H9 (cell line): ENCODE measurements around the gene TPRG1. TPM values are rescaled to one million over a fixed set of nuclear protein-coding genes. Genes with fewer than 3 reads are reported as not detected.

Experiments used
- DNase-seq: peaks from one replicate; pipeline ENCODE4 v3.0.0-alpha.2; 2017
- H2AFZ ChIP-seq: one replicate; pipeline ENCODE4 v1.6.1; 2013; ENCODE audit warnings: mild to moderate bottlenecking, low read length, control low read depth, moderate library complexity
- H2AK5ac ChIP-seq: 2 replicates; pipeline ENCODE4 v1.6.1; 2013; ENCODE audit warnings: low read length, control low read depth, mixed read lengths; ENCODE audit not compliant: insufficient read length
- H2BK120ac ChIP-seq: one replicate; pipeline ENCODE4 v1.6.1; 2013; ENCODE audit warnings: low read depth, mild to moderate bottlenecking, low read length, control low read depth, inconsistent platforms; ENCODE audit not compliant: poor library complexity, severe bottlenecking
- H2BK12ac ChIP-seq: 2 replicates; pipeline ENCODE4 v1.6.1; 2013; ENCODE audit warnings: low read length, control low read depth, mixed read lengths, low read depth; ENCODE audit not compliant: insufficient read length
- H2BK15ac ChIP-seq: 2 replicates; pipeline ENCODE4 v1.6.1; 2013; ENCODE audit warnings: low read depth, low read length, control low read depth
- H2BK20ac ChIP-seq: one replicate; pipeline ENCODE4 v1.6.1; 2013; ENCODE audit warnings: low read depth, mild to moderate bottlenecking, low read length, control low read depth, inconsistent platforms; ENCODE audit not compliant: poor library complexity, severe bottlenecking
- H2BK5ac ChIP-seq: 2 replicates; pipeline ENCODE4 v1.6.1; 2013; ENCODE audit warnings: low read length, control low read depth, mixed read lengths; ENCODE audit not compliant: insufficient read length
- H3K14ac ChIP-seq: 2 replicates; pipeline ENCODE4 v1.6.1; 2013; ENCODE audit warnings: low read length, control low read depth; ENCODE audit not compliant: insufficient read depth
- H3K18ac ChIP-seq: 2 replicates; pipeline ENCODE4 v1.6.1; 2013; ENCODE audit warnings: low read depth, mild to moderate bottlenecking, mixed read lengths, low read length, control low read depth; ENCODE audit not compliant: insufficient read length
- H3K23ac ChIP-seq: 2 replicates; pipeline ENCODE4 v1.6.1; 2013; ENCODE audit warnings: low read length, control low read depth, mixed read lengths, low read depth; ENCODE audit not compliant: insufficient read length
- H3K23me2 ChIP-seq: 2 replicates; pipeline ENCODE4 v1.6.1; 2013; ENCODE audit warnings: low read depth, mild to moderate bottlenecking, mixed read lengths, low read length, control low read depth; ENCODE audit not compliant: insufficient read length, poor library complexity, severe bottlenecking
- H3K27ac ChIP-seq: 2 replicates; pipeline ENCODE4 v1.5.1; 2013; ENCODE audit warnings: low read length, control low read depth, mixed read lengths, low read depth; ENCODE audit not compliant: insufficient read length
- H3K27me3 ChIP-seq: 2 replicates; pipeline ENCODE4 v1.6.1; 2013; ENCODE audit warnings: low read length, control low read depth, inconsistent platforms; ENCODE audit not compliant: insufficient read depth
- H3K4ac ChIP-seq: 2 replicates; pipeline ENCODE4 v1.6.1; 2013; ENCODE audit warnings: low read depth, mild to moderate bottlenecking, control low read depth, inconsistent platforms, low read length, moderate library complexity
- H3K4me1 ChIP-seq: 2 replicates; pipeline ENCODE4 v1.6.1; 2013; ENCODE audit warnings: low read length, control low read depth, inconsistent platforms; ENCODE audit not compliant: insufficient read depth
- H3K4me2 ChIP-seq: 2 replicates; pipeline ENCODE4 v1.6.1; 2013; ENCODE audit warnings: low read length, control low read depth, mixed read lengths; ENCODE audit not compliant: insufficient read length, insufficient read depth
- H3K56ac ChIP-seq: 2 replicates; pipeline ENCODE4 v1.6.1; 2013; ENCODE audit warnings: low read depth, mild to moderate bottlenecking, mixed read lengths, low read length, control low read depth; ENCODE audit not compliant: insufficient read length
- H3K79me1 ChIP-seq: 2 replicates; pipeline ENCODE4 v1.6.1; 2013; ENCODE audit warnings: low read depth, mild to moderate bottlenecking, moderate library complexity, low read length, control low read depth, inconsistent platforms; ENCODE audit not compliant: insufficient read depth, poor library complexity, severe bottlenecking
- H3K79me2 ChIP-seq: 2 replicates; pipeline ENCODE4 v1.6.1; 2013; ENCODE audit warnings: low read length, control low read depth, inconsistent platforms; ENCODE audit not compliant: insufficient read depth
- H3K9ac ChIP-seq: 2 replicates; pipeline ENCODE4 v1.6.1; 2013; ENCODE audit warnings: low read length, control low read depth, mixed read lengths; ENCODE audit not compliant: insufficient read length; ENCODE audit errors: extremely low read depth
- H3K9me3 ChIP-seq: one replicate; pipeline ENCODE4 v1.6.1; 2013; ENCODE audit warnings: low read depth, low read length, inconsistent platforms; ENCODE audit not compliant: control insufficient read depth
- H3T11ph ChIP-seq: one replicate; pipeline ENCODE4 v1.6.1; 2013; ENCODE audit warnings: mild to moderate bottlenecking, low read length, control low read depth, inconsistent platforms
- H4K20me1 ChIP-seq: one replicate; pipeline ENCODE4 v1.6.1; 2013; ENCODE audit not compliant: control insufficient read depth, insufficient read length, insufficient read depth
- H4K5ac ChIP-seq: 2 replicates; pipeline ENCODE4 v1.6.1; 2013; ENCODE audit warnings: low read depth, mild to moderate bottlenecking, mixed read lengths, low read length, control low read depth; ENCODE audit not compliant: insufficient read length
- H4K8ac ChIP-seq: replicated peaks from 2 replicates; pipeline ENCODE4 v1.6.1; 2013; ENCODE audit warnings: low read length, control low read depth, mixed read lengths, low read depth; ENCODE audit not compliant: insufficient read length
- H4K91ac ChIP-seq: 2 replicates; pipeline ENCODE4 v1.6.1; 2013; ENCODE audit warnings: low read depth, mild to moderate bottlenecking, moderate library complexity, mixed read lengths, low read length, control low read depth; ENCODE audit not compliant: insufficient read length
- H3K27ac Mint-ChIP-seq, 3 experiments: 2 replicates in 2 of 3; 3 replicates in 1 of 3; pipeline ENCODE4 v1.8.0; 2020 to 2021; ENCODE audit warnings: mixed read lengths in 3 of 3, mild to moderate bottlenecking in 1 of 3, moderate library complexity in 1 of 3
- H3K27me3 Mint-ChIP-seq: 2 replicates; pipeline ENCODE4 v1.8.0; 2021; ENCODE audit warnings: low read depth, mild to moderate bottlenecking, moderate library complexity, mixed read lengths
- H3K36me3 Mint-ChIP-seq, 3 experiments: 2 replicates in 2 of 3; 3 replicates in 1 of 3; pipeline ENCODE4 v1.8.0; 2020 to 2021; ENCODE audit warnings: low read depth in 3 of 3, mixed read lengths in 3 of 3; ENCODE audit not compliant: insufficient read depth in 1 of 3
- H3K4me1 Mint-ChIP-seq, 2 experiments: 2 replicates each; pipeline ENCODE4 v1.8.0; 2020; ENCODE audit warnings: mixed read lengths in 2 of 2
- H3K4me3 Mint-ChIP-seq, 2 experiments: 2 replicates in 1 of 2; 3 replicates in 1 of 2; pipeline ENCODE4 v1.8.0; 2020 to 2021; ENCODE audit warnings: mild to moderate bottlenecking in 2 of 2, mixed read lengths in 2 of 2, moderate library complexity in 1 of 2
- H3K9me3 Mint-ChIP-seq, 2 experiments: 2 replicates in 1 of 2; 3 replicates in 1 of 2; pipeline ENCODE4 v1.8.0; 2020; ENCODE audit warnings: mild to moderate bottlenecking in 2 of 2, mixed read lengths in 2 of 2, moderate library complexity in 1 of 2
- WGBS: extraction: QIAGEN DNeasy Blood & Tissue Kit; methylation state at CpG from one replicate; pipeline ENCODE4 v1.1.7; 2013; ENCODE audit warnings: missing lambda C conversion rate, low lambda C conversion rate, mixed read lengths; ENCODE audit not compliant: insufficient read length; ENCODE audit errors: extremely low coverage; 5-methylcytosine and 5-hydroxymethylcytosine counted together
- total RNA-seq: library from RNA; stranded (reverse); gene quantifications from 2 replicates; pipeline ENCODE4 v1.2.1, GENCODE V29; 2021
- TF ChIP-seq, protein P1 (sequence below): fragments of 200-600 bp; sonication (generic); conservative IDR thresholded peaks from 3 replicates; pipeline ENCODE4 v1.8.0; 2021; ENCODE audit warnings: antibody characterized with exemption, mild to moderate bottlenecking

TPRG1 gene
- total RNA-seq, 1 experiment from 2014 or later: 0.66 TPM

DNA sequence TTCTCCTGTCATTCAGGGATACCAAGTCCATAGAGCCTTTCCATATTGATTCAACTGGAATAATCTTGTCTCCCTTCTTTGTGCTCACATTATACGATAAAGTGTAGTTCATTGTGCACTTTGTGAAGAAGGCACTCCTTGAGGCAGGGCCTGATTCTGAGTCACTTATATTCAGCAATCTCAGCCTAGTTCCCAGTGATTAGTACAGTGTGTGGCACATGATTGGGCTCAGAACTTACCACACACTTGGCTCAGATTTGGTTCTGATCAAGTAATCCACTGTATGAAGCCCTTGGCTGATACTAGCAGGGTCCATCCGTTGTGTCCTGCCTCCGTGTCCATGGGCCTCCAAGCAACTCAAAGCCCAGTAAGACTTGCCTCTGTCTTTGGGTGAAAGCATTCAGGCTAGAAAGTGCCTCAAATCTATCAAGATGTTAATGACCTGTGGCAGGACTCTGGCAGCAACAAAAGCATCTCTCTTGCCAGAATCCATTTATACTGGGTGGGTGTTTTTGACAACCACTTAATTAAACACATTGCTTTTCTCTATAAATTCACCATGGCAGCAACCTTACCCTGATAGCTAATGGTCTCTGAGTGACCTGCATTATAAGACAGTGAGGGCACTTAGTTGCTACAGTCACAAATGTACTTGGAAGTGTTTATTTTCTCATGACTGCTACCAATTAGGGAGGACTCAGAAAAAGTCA, 51.3 kb downstream of the TPRG1 start:
- no peak overlapping the region for H3K18ac ChIP-seq
- no peaks in the 10 kb centered on the region for H3K4me1 ChIP-seq
- H4K8ac ChIP-seq: no peak overlapping the region
- H2AK5ac ChIP-seq: no peak overlapping the region
- Mint-ChIP-seq H3K36me3 (no peaks in the 10 kb centered on the region), H3K27ac (no peak overlapping the region), H3K4me3 (no peak overlapping the region), H3K27me3 (no peaks in the 10 kb centered on the region), H3K4me1 (no peaks in the 10 kb centered on the region), H3K9me3 (no peaks in the 10 kb centered on the region)
- no peaks in the 10 kb centered on the region for H4K20me1 ChIP-seq
- no peak overlapping the region for H3K27ac ChIP-seq
- TF ChIP-seq, protein P1, sequence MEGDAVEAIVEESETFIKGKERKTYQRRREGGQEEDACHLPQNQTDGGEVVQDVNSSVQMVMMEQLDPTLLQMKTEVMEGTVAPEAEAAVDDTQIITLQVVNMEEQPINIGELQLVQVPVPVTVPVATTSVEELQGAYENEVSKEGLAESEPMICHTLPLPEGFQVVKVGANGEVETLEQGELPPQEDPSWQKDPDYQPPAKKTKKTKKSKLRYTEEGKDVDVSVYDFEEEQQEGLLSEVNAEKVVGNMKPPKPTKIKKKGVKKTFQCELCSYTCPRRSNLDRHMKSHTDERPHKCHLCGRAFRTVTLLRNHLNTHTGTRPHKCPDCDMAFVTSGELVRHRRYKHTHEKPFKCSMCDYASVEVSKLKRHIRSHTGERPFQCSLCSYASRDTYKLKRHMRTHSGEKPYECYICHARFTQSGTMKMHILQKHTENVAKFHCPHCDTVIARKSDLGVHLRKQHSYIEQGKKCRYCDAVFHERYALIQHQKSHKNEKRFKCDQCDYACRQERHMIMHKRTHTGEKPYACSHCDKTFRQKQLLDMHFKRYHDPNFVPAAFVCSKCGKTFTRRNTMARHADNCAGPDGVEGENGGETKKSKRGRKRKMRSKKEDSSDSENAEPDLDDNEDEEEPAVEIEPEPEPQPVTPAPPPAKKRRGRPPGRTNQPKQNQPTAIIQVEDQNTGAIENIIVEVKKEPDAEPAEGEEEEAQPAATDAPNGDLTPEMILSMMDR: no peak
- H3K23ac ChIP-seq: no peak overlapping the region
- no CpG with 5 or more reads among the region's 3 CpGs for WGBS
- no peak overlapping the region for H2BK15ac ChIP-seq
- H4K5ac ChIP-seq: no peak overlapping the region
- no peak overlapping the region for H3T11ph ChIP-seq
- DNase-seq: no peak
- H3K56ac ChIP-seq: no peak overlapping the region
- H2BK20ac ChIP-seq: no peak overlapping the region
- H3K23me2 ChIP-seq: no peaks in the 10 kb centered on the region
- no peaks in the 10 kb centered on the region for H3K79me2 ChIP-seq
- no peaks in the 10 kb centered on the region for H3K27me3 ChIP-seq
- H3K9me3 ChIP-seq: no peaks in the 10 kb centered on the region
- H2BK5ac ChIP-seq: no peak overlapping the region
- H2BK12ac ChIP-seq: no peak overlapping the region
- no peaks in the 10 kb centered on the region for H3K79me1 ChIP-seq
- no peak overlapping the region for H2BK120ac ChIP-seq
- no peak overlapping the region for H4K91ac ChIP-seq
- H3K14ac ChIP-seq: no peak overlapping the region
- H3K9ac ChIP-seq: no peak overlapping the region
- no peak overlapping the region for H2AFZ ChIP-seq
- H3K4me2 ChIP-seq: no peak overlapping the region
- no peak overlapping the region for H3K4ac ChIP-seq
